ENCODE data around the gene MCCC2.

GRCh38 chr5:71588533-71588885 is 1.4 kb downstream of the MCCC2 start:
- TF ChIP-seq, protein P1, sequence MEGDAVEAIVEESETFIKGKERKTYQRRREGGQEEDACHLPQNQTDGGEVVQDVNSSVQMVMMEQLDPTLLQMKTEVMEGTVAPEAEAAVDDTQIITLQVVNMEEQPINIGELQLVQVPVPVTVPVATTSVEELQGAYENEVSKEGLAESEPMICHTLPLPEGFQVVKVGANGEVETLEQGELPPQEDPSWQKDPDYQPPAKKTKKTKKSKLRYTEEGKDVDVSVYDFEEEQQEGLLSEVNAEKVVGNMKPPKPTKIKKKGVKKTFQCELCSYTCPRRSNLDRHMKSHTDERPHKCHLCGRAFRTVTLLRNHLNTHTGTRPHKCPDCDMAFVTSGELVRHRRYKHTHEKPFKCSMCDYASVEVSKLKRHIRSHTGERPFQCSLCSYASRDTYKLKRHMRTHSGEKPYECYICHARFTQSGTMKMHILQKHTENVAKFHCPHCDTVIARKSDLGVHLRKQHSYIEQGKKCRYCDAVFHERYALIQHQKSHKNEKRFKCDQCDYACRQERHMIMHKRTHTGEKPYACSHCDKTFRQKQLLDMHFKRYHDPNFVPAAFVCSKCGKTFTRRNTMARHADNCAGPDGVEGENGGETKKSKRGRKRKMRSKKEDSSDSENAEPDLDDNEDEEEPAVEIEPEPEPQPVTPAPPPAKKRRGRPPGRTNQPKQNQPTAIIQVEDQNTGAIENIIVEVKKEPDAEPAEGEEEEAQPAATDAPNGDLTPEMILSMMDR (IDR thresholded peaks at IDR 0.05 in 8 of 11, conservative IDR thresholded peaks at IDR 0.05 in 3 of 11): no peak
- TF ChIP-seq POLR2A (IDR thresholded peaks at IDR 0.05) (no peak), POLR2AphosphoS5 (IDR thresholded peaks at IDR 0.05) (no peak)

Data from spleen (tissue), 7 donors.